Measurements from ENCODE around the gene AK2. TPM values are rescaled to one million over a fixed set of nuclear protein-coding genes. Genes with fewer than 3 reads are reported as not detected.
A peak's percentile ranks its signal among the peaks of the same experiment; 100 is the strongest.

The AK2 gene
- total RNA-seq = 100 to 1,000 TPM; 105 to 219 (median 163) TPM

- WGBS, 10 experiments = 6 to 100% (median 11%) methylated on average over 4 to 44 of the region's 59 CpGs
- ATAC-seq (replicated peaks in 6 of 8) = peak; percentile 98 to 99 (median 99)
- H3K27ac ChIP-seq = peak within 1 kb of the TSS; percentile 50 to 82
- peaks cover 8 to 12% of the 10 kb centered on the region in 2 donors for H3K4me1 ChIP-seq (replicated peaks in 1 of 2)
- peak within 1 kb of the TSS; percentile 70 to 90 (median 84) for H3K4me3 ChIP-seq
- in situ Hi-C loops (cut with MboI; ENCODE audit: low pct_unique_long_range_greater_than_20kb in 2 of 9, low sequenced_read_pairs in 9 of 9, unreplicated experiment in 9 of 9) = no loop called here
Observed at GRCh38 chr1:33036526-33037503, at the start of gene AK2. Gene AK2, minus strand, starts transcription at chr1:33036883. Its CDS starts 55 bp downstream, at chr1:33036828.

DNA sequence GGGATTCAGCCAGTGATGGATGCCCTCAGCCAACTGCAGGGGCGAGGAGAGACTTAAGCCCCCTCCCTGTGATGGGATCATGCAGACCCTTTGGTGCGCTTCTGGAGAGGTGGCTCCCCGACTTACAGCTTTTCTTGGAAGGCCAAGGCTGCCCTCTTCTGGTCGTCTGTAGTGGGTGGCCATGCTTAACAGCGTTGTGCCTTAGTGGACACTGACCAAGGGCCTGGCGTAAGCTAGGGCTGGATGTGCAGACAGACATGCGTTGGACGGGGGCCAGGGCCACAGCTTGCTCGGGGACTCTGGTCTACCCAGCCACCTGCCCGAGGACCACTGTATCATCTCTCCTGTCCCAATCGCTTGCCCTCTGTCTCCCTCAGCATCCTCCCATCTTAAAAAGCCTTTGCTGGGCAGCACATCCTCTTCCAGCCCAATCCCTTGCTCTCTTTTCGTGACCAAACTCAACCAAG, 49.7 kb upstream of the AK2 start:
- 15 to 44% (median 27%) methylated on average over 3 to 8 of the region's 12 CpGs; no CpG with 5 or more reads in 3 of the 10 experiments for WGBS, 10 experiments
- H3K27ac ChIP-seq = no peak overlapping the region
- no peak overlapping the region for H3K4me3 ChIP-seq
- in situ Hi-C loops (cut with MboI; ENCODE audit: low pct_unique_long_range_greater_than_20kb in 2 of 9, low sequenced_read_pairs in 9 of 9, unreplicated experiment in 9 of 9) = loop anchor here in 2 of 9 experiments (25.0 kb wide), 2 partner anchors 376 to 674 kb away; partner anchors contain the start of gene ZSCAN20 (in 1 of the 2)
- peaks cover 8 to 11% of the 10 kb centered on the region in 2 donors for H3K4me1 ChIP-seq (replicated peaks in 1 of 2)
- ATAC-seq (replicated peaks in 6 of 8) = peak; percentile 59 to 91 (median 86)

DNA sequence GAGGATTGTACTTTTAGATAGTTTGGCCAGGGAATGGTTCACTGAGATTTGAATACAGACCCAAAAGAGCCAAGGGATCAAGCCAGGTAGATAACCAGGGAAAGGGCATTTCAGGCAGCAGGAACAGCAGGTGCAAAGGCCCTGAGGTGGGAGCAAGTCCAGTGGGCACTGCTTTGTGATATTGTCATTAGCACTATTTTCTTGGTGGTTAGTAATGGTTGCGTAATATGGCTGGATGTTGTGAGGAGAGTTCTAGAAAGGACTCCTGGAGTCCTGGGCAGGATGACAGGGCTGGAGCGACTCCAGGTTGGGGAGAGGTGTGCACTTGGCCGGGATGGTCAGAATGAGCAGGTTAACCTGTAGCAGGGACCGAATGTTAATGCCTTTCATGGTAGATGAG, 48.6 kb upstream of the AK2 start:
- in situ Hi-C loops (cut with MboI; ENCODE audit: low pct_unique_long_range_greater_than_20kb in 2 of 9, low sequenced_read_pairs in 9 of 9, unreplicated experiment in 9 of 9) = loop anchor here in 2 of 9 experiments (25.0 kb wide), 2 partner anchors 377 to 673 kb away; partner anchors contain the start of gene ZSCAN20 (in 1 of the 2)
- WGBS, 10 experiments = 87 to 93% (median 92%) methylated on average over 2 to 4 of the region's 4 CpGs; no CpG with 5 or more reads in 7 of the 10 experiments
- ATAC-seq (replicated peaks in 6 of 8) = no peak
- no peak overlapping the region for H3K27ac ChIP-seq
- H3K4me1 ChIP-seq (replicated peaks in 1 of 2) = peaks cover 9 to 12% of the 10 kb centered on the region in 2 donors
- H3K4me3 ChIP-seq = no peak overlapping the region

DNA sequence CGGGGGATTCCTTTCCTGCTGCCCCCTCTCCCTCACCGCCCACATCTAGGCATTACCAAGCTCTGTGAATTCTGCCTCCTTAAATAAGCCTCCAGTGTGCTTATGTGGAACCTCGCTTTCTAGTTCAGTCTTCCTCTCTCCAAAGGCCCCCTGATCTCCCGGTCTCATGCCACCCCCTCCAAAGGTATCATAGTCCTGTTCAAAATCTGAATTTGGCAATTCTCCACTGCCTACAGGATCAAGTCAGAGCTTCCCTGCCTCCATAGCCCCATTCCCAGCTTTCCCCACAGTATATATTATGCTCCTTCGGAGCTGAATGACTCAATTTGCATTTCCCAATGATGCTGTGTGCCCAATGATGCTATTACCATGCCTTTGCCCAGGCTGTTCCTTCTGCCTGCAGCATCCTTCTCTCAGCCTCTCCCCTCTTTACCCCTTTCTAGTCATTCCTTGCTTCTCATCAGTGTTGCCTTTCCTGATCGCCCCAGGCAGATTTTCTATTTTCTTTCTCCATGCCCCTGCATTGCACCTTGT, 46.0 kb upstream of the AK2 start:
- H3K27ac ChIP-seq = no peak overlapping the region
- WGBS, 10 experiments = 36 to 100% (median 62%) methylated on average over 1 to 6 of the region's 6 CpGs; no CpG with 5 or more reads in 2 of the 10 experiments
- no peak overlapping the region for H3K4me3 ChIP-seq
- H3K4me1 ChIP-seq (replicated peaks in 1 of 2) = peaks cover 10 to 14% of the 10 kb centered on the region in 2 donors
- in situ Hi-C loops (cut with MboI; ENCODE audit: low pct_unique_long_range_greater_than_20kb in 2 of 9, low sequenced_read_pairs in 9 of 9, unreplicated experiment in 9 of 9) = loop anchor here in 2 of 9 experiments (25.0 kb wide), 2 partner anchors 380 to 670 kb away; partner anchors contain the start of gene ZSCAN20 (in 1 of the 2)
- ATAC-seq (replicated peaks in 6 of 8) = no peak

DNA sequence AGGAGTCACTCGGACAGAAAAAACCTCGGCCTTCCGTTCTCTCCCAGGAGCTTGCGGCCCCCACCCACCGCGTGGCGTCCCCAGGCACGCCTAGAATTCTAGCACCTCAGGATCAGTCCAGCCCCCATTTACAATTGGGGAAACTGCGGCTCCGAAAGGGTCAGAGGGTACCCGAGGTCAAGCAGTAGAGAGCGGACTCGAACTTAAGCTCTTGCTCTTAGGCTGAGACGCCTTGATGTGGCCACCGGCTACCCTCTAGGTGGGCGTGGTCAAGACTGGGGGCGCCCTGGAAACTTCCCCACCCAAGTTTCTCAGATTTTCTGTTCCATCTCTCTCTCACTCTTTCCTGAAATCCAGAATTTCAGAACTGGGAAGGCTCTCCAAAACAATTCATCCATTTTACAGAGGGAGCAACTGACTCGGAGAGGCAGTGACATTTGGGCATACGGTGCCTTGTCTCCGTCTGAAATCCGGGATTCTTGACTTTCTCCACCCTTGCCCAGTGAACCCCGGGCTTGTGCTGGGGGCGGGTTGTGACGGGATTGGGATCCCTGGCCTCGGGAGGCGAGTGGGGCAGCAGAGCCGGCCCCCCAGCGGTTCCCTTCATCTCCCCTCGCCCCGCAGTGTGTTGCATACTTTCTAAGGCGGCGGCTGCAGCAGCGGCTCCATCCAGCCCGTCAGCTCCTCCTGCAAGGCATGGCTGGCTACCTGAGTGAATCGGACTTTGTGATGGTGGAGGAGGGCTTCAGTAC, 45.0 kb upstream of the AK2 start:
- H3K4me1 ChIP-seq (replicated peaks in 1 of 2) = peaks cover 10 to 14% of the 10 kb centered on the region in 2 donors
- ATAC-seq (replicated peaks in 6 of 8) = peak in 3 of 8 experiments; percentile 0 to 12 (median 12)
- H3K4me3 ChIP-seq = peak overlapping the region; percentile 44 to 58 (median 52)
- in situ Hi-C loops (cut with MboI; ENCODE audit: low pct_unique_long_range_greater_than_20kb in 2 of 9, low sequenced_read_pairs in 9 of 9, unreplicated experiment in 9 of 9) = loop anchor here in 2 of 9 experiments (25.0 kb wide), 2 partner anchors 381 to 669 kb away; partner anchors contain the start of gene ZSCAN20 (in 1 of the 2)
- H3K27ac ChIP-seq = no peak overlapping the region
- 0 to 11% (median 2%) methylated on average over 1 to 11 of the region's 35 CpGs; no CpG with 5 or more reads in 3 of the 10 experiments for WGBS, 10 experiments

DNA sequence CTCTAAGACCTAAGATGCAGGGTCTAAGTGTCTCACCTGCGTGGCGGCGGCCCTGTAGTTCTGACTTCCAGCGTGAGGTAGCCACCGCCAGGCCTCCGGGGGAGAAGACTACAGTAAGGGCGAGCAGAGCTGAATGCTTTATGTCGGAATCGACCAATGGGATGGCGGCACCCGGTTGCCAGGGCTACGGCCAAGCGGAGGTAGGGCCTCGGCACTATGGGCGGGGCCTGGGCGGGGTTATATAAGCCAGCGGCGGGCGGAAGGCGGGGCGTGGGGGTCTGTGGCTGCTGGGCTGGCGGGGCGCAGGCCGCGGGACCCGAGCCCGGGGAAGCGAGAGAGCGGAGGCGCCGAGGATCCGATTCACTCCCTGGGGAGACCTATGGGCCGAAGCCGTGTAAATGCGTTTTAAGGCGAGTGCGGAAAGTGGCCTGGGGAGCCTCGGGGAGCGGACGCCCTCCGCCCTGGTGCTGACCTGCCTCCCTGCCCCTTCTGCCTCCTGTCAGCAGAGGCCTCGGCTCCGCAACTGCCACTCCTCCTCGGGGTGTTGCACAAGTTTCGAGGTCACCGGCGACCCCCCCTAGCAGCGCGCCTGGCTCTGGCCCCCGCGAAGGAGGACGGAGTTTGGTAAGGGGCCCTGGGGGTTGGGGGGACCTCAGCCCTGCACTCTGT, 44.3 kb upstream of the AK2 start, which contains the start of gene AZIN2:
TSS of gene AZIN2 (plus strand) at position 269 of the 669 bp plus-strand sequence. CDS start 1,097 bp downstream, outside the sequence.
- Histone ChIP-seq H3K4me1 (replicated peaks in 1 of 2) (peaks cover 10 to 12% of the 10 kb centered on the region in 2 donors), H3K27ac (no peak within 1 kb of the TSS), H3K4me3 (peak within 1 kb of the TSS; percentile 44 to 58 (median 52))
- WGBS, 10 experiments = 0% methylated on average over 3 to 14 of the region's 52 CpGs; no CpG with 5 or more reads in 7 of the 10 experiments
- in situ Hi-C loops (cut with MboI; ENCODE audit: low pct_unique_long_range_greater_than_20kb in 2 of 9, low sequenced_read_pairs in 9 of 9, unreplicated experiment in 9 of 9) = loop anchor here in 2 of 9 experiments (25.0 kb wide), 2 partner anchors 381 to 669 kb away; partner anchors contain the start of gene ZSCAN20 (in 1 of the 2)
- peak; percentile 96 to 99 (median 98) for ATAC-seq (replicated peaks in 6 of 8)

DNA sequence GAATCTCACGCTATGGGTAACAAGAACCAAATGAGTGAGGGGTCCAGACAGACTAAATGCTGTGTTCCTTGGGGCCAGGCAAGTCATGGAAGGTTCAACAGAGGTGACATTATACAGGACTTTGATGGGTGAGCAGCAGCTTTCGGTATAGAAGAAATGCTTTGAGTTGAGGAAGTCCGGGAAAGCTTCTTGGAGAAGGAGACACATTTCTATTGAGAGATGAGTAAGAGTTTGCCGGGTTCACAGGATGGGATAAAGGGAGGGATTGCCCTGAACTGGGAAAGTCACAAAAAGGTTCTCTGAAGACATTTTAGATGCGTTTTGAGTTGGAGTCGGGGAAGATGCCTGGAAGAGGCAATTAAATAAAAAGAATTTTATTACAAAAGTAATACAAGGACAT, 43.7 kb upstream of the AK2 start:
- WGBS, 10 experiments = 28 to 100% (median 37%) methylated on average over 1 to 6 of the region's 6 CpGs; no CpG with 5 or more reads in 1 of the 10 experiments
- in situ Hi-C loops (cut with MboI; ENCODE audit: low pct_unique_long_range_greater_than_20kb in 2 of 9, low sequenced_read_pairs in 9 of 9, unreplicated experiment in 9 of 9) = loop anchor here in 2 of 9 experiments (25.0 kb wide), 2 partner anchors 382 to 668 kb away; partner anchors contain the start of gene ZSCAN20 (in 1 of the 2)
- no peak overlapping the region for H3K27ac ChIP-seq
- H3K4me1 ChIP-seq (replicated peaks in 1 of 2) = peaks cover 10% of the 10 kb centered on the region in 2 donors
- ATAC-seq (replicated peaks in 6 of 8) = no peak
- peak overlapping the region; percentile 44 to 58 (median 52) for H3K4me3 ChIP-seq

DNA sequence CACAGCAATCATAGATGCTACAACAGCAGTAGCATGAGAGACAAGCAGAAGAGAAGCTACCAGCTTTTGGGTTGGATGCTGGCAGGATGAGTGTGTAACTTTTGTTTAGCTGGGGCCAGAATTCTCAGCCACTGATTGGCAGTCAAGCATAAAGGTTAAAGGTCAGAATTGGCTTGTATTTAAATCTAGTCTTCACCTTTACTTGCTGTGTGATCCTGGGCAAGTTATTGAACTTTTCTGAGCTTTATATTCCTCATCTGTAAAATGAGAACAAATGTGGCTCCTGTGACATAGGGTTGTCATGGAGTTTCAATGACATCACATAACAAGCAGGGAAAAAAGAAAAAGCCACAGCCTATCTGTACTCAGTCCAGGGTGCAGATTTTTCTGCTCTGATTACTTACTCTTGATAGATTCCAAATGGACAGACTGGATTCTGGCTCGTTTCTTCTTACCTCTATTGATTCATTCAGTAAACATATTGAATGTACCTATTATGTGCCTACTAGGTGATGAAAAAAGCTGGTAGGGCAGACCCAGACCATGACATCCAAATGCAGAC, 41.4 kb upstream of the AK2 start:
- WGBS, 10 experiments = 0 to 100% (median 14%) methylated on average over 1 of the region's 1 CpG; no CpG with 5 or more reads in 2 of the 10 experiments
- no peak for ATAC-seq (replicated peaks in 6 of 8)
- H3K4me3 ChIP-seq = no peak overlapping the region
- H3K4me1 ChIP-seq (replicated peaks in 1 of 2) = peaks cover 10% of the 10 kb centered on the region in 2 donors
- H3K27ac ChIP-seq = no peak overlapping the region
- in situ Hi-C loops (cut with MboI; ENCODE audit: low pct_unique_long_range_greater_than_20kb in 2 of 9, low sequenced_read_pairs in 9 of 9, unreplicated experiment in 9 of 9) = loop anchor here in 2 of 9 experiments (25.0 kb wide), 2 partner anchors 384 to 666 kb away; partner anchors contain the start of gene ZSCAN20 (in 1 of the 2)

- Histone ChIP-seq H3K4me1 (replicated peaks in 1 of 2) (no peaks in the 10 kb centered on the region), H3K4me3 (no peak overlapping the region), H3K27ac (no peak overlapping the region)
- in situ Hi-C loops (cut with MboI; ENCODE audit: low pct_unique_long_range_greater_than_20kb in 2 of 9, low sequenced_read_pairs in 9 of 9, unreplicated experiment in 9 of 9) = loop anchor here in 1 of 9 experiments (25.0 kb wide), 1 partner anchor 137 kb away; no protein-coding TSS in a partner anchor
- peak in 1 of 8 experiments; percentile 76 for ATAC-seq (replicated peaks in 6 of 8)
- 20 to 57% (median 43%) methylated on average over 1 to 4 of the region's 4 CpGs; no CpG with 5 or more reads in 1 of the 10 experiments for WGBS, 10 experiments
Observed at GRCh38 chr1:33074193-33074945, 37.7 kb upstream of the AK2 start.

DNA sequence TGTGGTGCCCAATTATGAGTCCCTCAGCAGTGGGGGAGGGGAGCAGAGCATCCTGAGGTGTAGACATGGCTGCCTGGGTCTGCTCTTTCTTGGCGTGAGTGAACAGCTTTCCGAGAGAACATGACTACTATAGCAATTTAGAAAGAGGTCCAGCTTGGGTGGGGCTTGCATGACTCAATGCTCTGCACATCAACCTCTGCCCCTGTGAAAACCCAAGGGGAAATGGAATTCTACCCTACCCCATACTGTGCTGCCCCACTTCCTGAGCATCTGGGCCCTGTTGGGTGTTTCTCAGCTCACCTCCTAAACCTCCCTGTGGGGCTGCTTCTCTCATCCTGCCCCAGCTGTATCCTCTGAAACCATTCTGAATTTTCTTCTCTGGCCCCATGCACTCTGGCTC, 36.0 kb upstream of the AK2 start:
- 40 to 100% (median 83%) methylated on average over 1 to 2 of the region's 2 CpGs; no CpG with 5 or more reads in 6 of the 10 experiments for WGBS, 10 experiments
- Histone ChIP-seq H3K4me3 (no peak overlapping the region), H3K4me1 (replicated peaks in 1 of 2) (no peaks in the 10 kb centered on the region), H3K27ac (no peak overlapping the region)
- in situ Hi-C loops (cut with MboI; ENCODE audit: low pct_unique_long_range_greater_than_20kb in 2 of 9, low sequenced_read_pairs in 9 of 9, unreplicated experiment in 9 of 9) = loop anchor here in 1 of 9 experiments (25.0 kb wide), 1 partner anchor 135 kb away; no protein-coding TSS in a partner anchor
- peak in 2 of 8 experiments; percentile 70 to 93 for ATAC-seq (replicated peaks in 6 of 8)

All from motor neuron (in vitro differentiated cells).